Neural cell (in vitro differentiated cells): ENCODE measurements around the gene RNLS. TPM values are rescaled to one million over a fixed set of nuclear protein-coding genes. Genes with fewer than 3 reads are reported as not detected.

Experiments
- H2AFZ ChIP-seq: fragments of 200-600, 300-800 bp; sonication (generic), shearing (Covaris generic); 2 replicates; pipeline ENCODE4 v1.6.0; 2014; ENCODE audit warnings: low read depth, mild to moderate bottlenecking, antibody characterized with exemption, low read length, moderate library complexity
- H3F3A ChIP-seq: fragments of 200-600 bp; shearing (Covaris generic); 2 replicates; pipeline ENCODE4 v1.6.1; 2016; ENCODE audit warnings: mild to moderate bottlenecking, moderate library complexity, mixed read lengths, antibody characterized with exemption, low read length; ENCODE audit not compliant: insufficient read depth, poor library complexity, severe bottlenecking
- H3K27ac ChIP-seq: fragments of 200-600, 300-800 bp; sonication (generic), shearing (Covaris generic); 2 replicates; pipeline ENCODE4 v1.5.1; 2014; ENCODE audit warnings: mild to moderate bottlenecking, low read length, moderate library complexity
- H3K27me3 ChIP-seq: fragments of 300-800, 200-600 bp; sonication (generic), shearing (Covaris generic); 2 replicates; pipeline ENCODE4 v1.6.0; 2014; ENCODE audit warnings: mild to moderate bottlenecking, low read depth, low read length, moderate library complexity; ENCODE audit not compliant: insufficient read depth
- H3K36me3 ChIP-seq: fragments of 300-800, 200-600 bp; sonication (generic), shearing (Covaris generic); 2 replicates; pipeline ENCODE4 v1.5.1; 2014; ENCODE audit warnings: mild to moderate bottlenecking, antibody characterized with exemption, low read length, moderate library complexity; ENCODE audit not compliant: insufficient read depth
- H3K4me2 ChIP-seq: fragments of 300-800, 200-600 bp; sonication (generic), shearing (Covaris generic); 2 replicates; pipeline ENCODE4 v1.6.0; 2014; ENCODE audit warnings: mild to moderate bottlenecking, low read length
- H3K4me3 ChIP-seq: fragments of 300-800, 200-600 bp; sonication (generic), shearing (Covaris generic); 2 replicates; pipeline ENCODE4 v1.5.1; 2014; ENCODE audit warnings: mild to moderate bottlenecking, low read length, moderate library complexity
- H3K79me2 ChIP-seq: fragments of 200-600 bp; shearing (Covaris generic); replicated peaks from 2 replicates; pipeline ENCODE4 v1.6.0; 2014; ENCODE audit warnings: mild to moderate bottlenecking, low read length, moderate library complexity; ENCODE audit not compliant: insufficient read depth
- H3K9ac ChIP-seq: fragments of 300-800, 200-600 bp; sonication (generic), shearing (Covaris generic); 2 replicates; pipeline ENCODE4 v1.6.1; 2016; ENCODE audit warnings: mild to moderate bottlenecking, low read length, mixed read lengths
- H3K9me2 ChIP-seq: fragments of 200-600 bp; shearing (Covaris generic); 2 replicates; pipeline ENCODE4 v1.6.1; 2016; ENCODE audit warnings: mild to moderate bottlenecking, low read length, mixed read lengths; ENCODE audit not compliant: insufficient read depth
- H3K9me3 ChIP-seq: fragments of 200-600, 300-800 bp; sonication (generic), shearing (Covaris generic); 2 replicates; pipeline ENCODE4 v1.6.1; 2016; ENCODE audit warnings: mild to moderate bottlenecking, mixed run types, low read length, moderate library complexity, mixed read lengths
- H4K20me1 ChIP-seq: fragments of 200-600 bp; shearing (Covaris generic); 2 replicates; pipeline ENCODE4 v1.6.1; 2016; ENCODE audit warnings: mild to moderate bottlenecking, mixed run types; ENCODE audit not compliant: insufficient read depth
- CTCF ChIP-seq: fragments of 450-650 bp; IDR thresholded peaks from 2 replicates; pipeline ENCODE4 v1.5.1; 2014; ENCODE audit warnings: antibody characterized with exemption, mild to moderate bottlenecking, moderate library complexity; ENCODE audit not compliant: poor library complexity, severe bottlenecking
- EP300 ChIP-seq: fragments of 450-650 bp; conservative IDR thresholded peaks from 2 replicates; pipeline ENCODE4 v1.6.1; 2014; ENCODE audit warnings: antibody characterized with exemption, mild to moderate bottlenecking, moderate library complexity; ENCODE audit not compliant: poor library complexity, severe bottlenecking
- EZH2 ChIP-seq: fragments of 200-600, 300-800 bp; shearing (Covaris generic), sonication (generic); IDR thresholded peaks from 2 replicates; pipeline ENCODE4 v1.6.1; 2014; ENCODE audit warnings: antibody characterized with exemption, low read length, borderline replicate concordance, mild to moderate bottlenecking; ENCODE audit not compliant: insufficient read depth, poor library complexity, severe bottlenecking
- MXI1 ChIP-seq: fragments of 450-650 bp; conservative IDR thresholded peaks from 2 replicates; pipeline ENCODE4 v1.6.1; 2014; ENCODE audit warnings: antibody characterized with exemption, mild to moderate bottlenecking; ENCODE audit not compliant: poor library complexity, severe bottlenecking
- POLR2AphosphoS5 ChIP-seq: IDR thresholded peaks from 2 replicates; pipeline ENCODE4 v1.6.1; 2012
- RAD21 ChIP-seq: fragments of 450-650 bp; conservative IDR thresholded peaks from 2 replicates; pipeline ENCODE4 v1.6.1; 2014; ENCODE audit warnings: antibody characterized with exemption, mild to moderate bottlenecking, moderate library complexity
- REST ChIP-seq: IDR thresholded peaks from 2 replicates; pipeline ENCODE4 v1.6.1; 2012; ENCODE audit warnings: borderline replicate concordance
- SMC3 ChIP-seq: fragments of 450-650 bp; conservative IDR thresholded peaks from 2 replicates; pipeline ENCODE4 v1.6.1; 2014; ENCODE audit warnings: antibody characterized with exemption, mild to moderate bottlenecking, moderate library complexity; ENCODE audit not compliant: poor library complexity
- TAF1 ChIP-seq: IDR thresholded peaks from 2 replicates; pipeline ENCODE4 v1.6.1; 2012; ENCODE audit warnings: low read depth
- polyA plus RNA-seq: library from polyadenylated mRNA; depleted of rRNA; stranded (reverse); fragments of >200 nt; gene quantifications from 2 replicates; pipeline ENCODE4 v1.2.3, GENCODE V29; 2014

Gene RNLS
- polyA plus RNA-seq, 1 donor from 2014 or later = 0.20 TPM

- no peaks in the 10 kb centered on the region for H4K20me1 ChIP-seq
- peak overlapping the region; percentile 77 for H3K27ac ChIP-seq
- H3K79me2 ChIP-seq = no peaks in the 10 kb centered on the region
- H3K9me3 ChIP-seq = no peaks in the 10 kb centered on the region
- peak overlapping the region; percentile 0 for H3K4me2 ChIP-seq
- no peak overlapping the region for H2AFZ ChIP-seq
- H3K9me2 ChIP-seq = no peaks in the 10 kb centered on the region
- peak overlapping the region; percentile 41 for H3K4me3 ChIP-seq
- no peak for TF ChIP-seq MXI1
- TF ChIP-seq TAF1 = no peak
- no peak for TF ChIP-seq POLR2AphosphoS5
- TF ChIP-seq CTCF = no peak
- no peak for TF ChIP-seq EP300
- H3K9ac ChIP-seq = peak overlapping the region; percentile 10
- H3K27me3 ChIP-seq = no peaks in the 10 kb centered on the region
- H3F3A ChIP-seq = peaks cover 5% of the 10 kb centered on the region
- no peaks in the 10 kb centered on the region for H3K36me3 ChIP-seq
These were observed 294.6 kb downstream of the RNLS start for GRCh38 chr10:88288320-88289059.

- Histone ChIP-seq H4K20me1 (no peaks in the 10 kb centered on the region), H3K9me3 (no peaks in the 10 kb centered on the region), H3K4me2 (no peak overlapping the region), H3K9ac (no peak overlapping the region), H3K4me3 (no peak overlapping the region), H2AFZ (no peak overlapping the region), H3F3A (peaks cover 5% of the 10 kb centered on the region), H3K36me3 (no peaks in the 10 kb centered on the region), H3K27me3 (no peaks in the 10 kb centered on the region), H3K27ac (no peak overlapping the region), H3K79me2 (no peaks in the 10 kb centered on the region), H3K9me2 (no peaks in the 10 kb centered on the region)
- TF ChIP-seq MXI1 = no peak
- no peak for TF ChIP-seq REST
- no peak for TF ChIP-seq RAD21
- no peak for TF ChIP-seq EP300
- no peak for TF ChIP-seq EZH2
- no peak for TF ChIP-seq CTCF
- no peak for TF ChIP-seq TAF1
- TF ChIP-seq POLR2AphosphoS5 = no peak
- TF ChIP-seq SMC3 = no peak
These were observed 297.1 kb downstream of the RNLS start for GRCh38 chr10:88286030-88286429.
